Natural killer cell treated with Interleukin-12 subunit alpha and Interleukin-12 subunit beta and Interleukin-15 and Interleukin-18, amount 100 ng/mL, for 72 hours (primary cell): ENCODE data around the gene NSL1. TPM values are rescaled to one million over a fixed set of nuclear protein-coding genes. Genes with fewer than 3 reads are reported as not detected.
A peak's percentile ranks its signal among the peaks of the same experiment; 100 is the strongest.

ENCODE experiments used
- ATAC-seq, 2 donors: fragments of 150-1000 bp; cut with Tn5 transposase in 1 of 2; sonication (Bioruptor Pico), chemical (Tn5 transposase) in 1 of 2; 2 replicates each; pipeline ENCODE4 v1.10.0; 2021
- DNase-seq: peaks from one replicate; pipeline ENCODE4 v3.0.0; 2022; ENCODE audit warnings: low spot score
- H3K27ac Mint-ChIP-seq, 2 donors: 1 replicate in 1 of 2; 2 replicates in 1 of 2; pipeline ENCODE4 v1.8.0; 2022; ENCODE audit warnings: mixed read lengths in 2 of 2, mild to moderate bottlenecking in 1 of 2, moderate library complexity in 1 of 2
- H3K27me3 Mint-ChIP-seq, 2 donors: 1 replicate in 1 of 2; 2 replicates in 1 of 2; pipeline ENCODE4 v1.8.0; 2022; ENCODE audit warnings: mixed read lengths in 2 of 2
- H3K36me3 Mint-ChIP-seq: one replicate; pipeline ENCODE4 v1.8.0; 2022; ENCODE audit warnings: mixed read lengths
- H3K4me1 Mint-ChIP-seq, 2 donors: 1 replicate in 1 of 2; 2 replicates in 1 of 2; pipeline ENCODE4 v1.8.0; 2022; ENCODE audit warnings: low read depth in 2 of 2, mixed read lengths in 2 of 2, mild to moderate bottlenecking in 1 of 2
- H3K4me3 Mint-ChIP-seq: one replicate; pipeline ENCODE4 v1.8.0; 2022; ENCODE audit warnings: mixed read lengths
- H3K9me3 Mint-ChIP-seq: 2 replicates; pipeline ENCODE4 v1.8.0; 2022; ENCODE audit warnings: mixed read lengths
- total RNA-seq, 2 donors: library from RNA; stranded (reverse); gene quantifications; one replicate each; pipeline ENCODE4 v1.2.3, GENCODE V29; 2022

Gene NSL1
- total RNA-seq, 2 donors from 2014 or later = 27.7 to 44.7 TPM

GRCh38 chr1:212700223-212700891, 91.2 kb downstream of the NSL1 start:
- peaks cover 39 to 67% of the 10 kb centered on the region in 2 donors for H3K4me1 Mint-ChIP-seq
- ATAC-seq = peak; percentile 58 to 75
- H3K9me3 Mint-ChIP-seq = no peaks in the 10 kb centered on the region
- H3K27me3 Mint-ChIP-seq = peaks cover 25 to 35% of the 10 kb centered on the region in 2 donors
- H3K27ac Mint-ChIP-seq = peak overlapping the region in 1 of 2 donors; percentile 45
- H3K4me3 Mint-ChIP-seq = peak overlapping the region; percentile 83
- peak; percentile 80 for DNase-seq
- peaks cover 24% of the 10 kb centered on the region for H3K36me3 Mint-ChIP-seq

- DNase-seq = peak; percentile 79
- Mint-ChIP-seq H3K4me1 (peaks cover 39 to 67% of the 10 kb centered on the region in 2 donors), H3K9me3 (no peaks in the 10 kb centered on the region), H3K36me3 (peaks cover 24% of the 10 kb centered on the region), H3K27ac (peak within 1 kb of the TSS; percentile 45 to 81), H3K27me3 (peaks cover 26 to 38% of the 10 kb centered on the region in 2 donors), H3K4me3 (peak within 1 kb of the TSS; percentile 83)
- ATAC-seq = peak; percentile 70 to 84
Observed at GRCh38 chr1:212699625-212700222, 91.9 kb downstream of the NSL1 start, which contains the start of gene BATF3. Gene BATF3 (minus strand): TSS chr1:212699840. CDS start chr1:212699762, 78 bp downstream.

GRCh38 chr1:212699104-212699624, 92.4 kb downstream of the NSL1 start:
- H3K27me3 Mint-ChIP-seq = peaks cover 26 to 38% of the 10 kb centered on the region in 2 donors
- peak; percentile 77 to 79 for ATAC-seq

GRCh38 chr1:212698467-212699103, 93.0 kb downstream of the NSL1 start:
- Mint-ChIP-seq H3K36me3 (peaks cover 24% of the 10 kb centered on the region), H3K4me3 (peak overlapping the region; percentile 83), H3K9me3 (no peaks in the 10 kb centered on the region), H3K27ac (peak overlapping the region; percentile 34 to 81), H3K4me1 (peaks cover 39 to 59% of the 10 kb centered on the region in 2 donors), H3K27me3 (peaks cover 31 to 40% of the 10 kb centered on the region in 2 donors)
- ATAC-seq (no peak), DNase-seq (no peak)

More at GRCh38 chr1:212699104-212699624, 92.4 kb downstream of the NSL1 start:
- H3K4me3 Mint-ChIP-seq = peak overlapping the region; percentile 83
- peak; percentile 74 for DNase-seq
- peak overlapping the region; percentile 34 to 81 for H3K27ac Mint-ChIP-seq
- H3K9me3 Mint-ChIP-seq = no peaks in the 10 kb centered on the region
- peaks cover 24% of the 10 kb centered on the region for H3K36me3 Mint-ChIP-seq
- H3K4me1 Mint-ChIP-seq = peaks cover 39 to 64% of the 10 kb centered on the region in 2 donors

GRCh38 chr1:212696721-212697331, 94.8 kb downstream of the NSL1 start:
- ATAC-seq = no peak
- Mint-ChIP-seq H3K4me3 (peak overlapping the region; percentile 83), H3K4me1 (peaks cover 37 to 47% of the 10 kb centered on the region in 2 donors), H3K36me3 (peaks cover 28% of the 10 kb centered on the region), H3K27me3 (peaks cover 36 to 43% of the 10 kb centered on the region in 2 donors), H3K9me3 (no peaks in the 10 kb centered on the region), H3K27ac (peak overlapping the region; percentile 34 to 63)
- DNase-seq = no peak

GRCh38 chr1:212692774-212693644, 98.6 kb downstream of the NSL1 start:
- H3K4me1 Mint-ChIP-seq = peaks cover 25 to 39% of the 10 kb centered on the region in 2 donors
- peaks cover 36 to 43% of the 10 kb centered on the region in 2 donors for H3K27me3 Mint-ChIP-seq
- DNase-seq (no peak), ATAC-seq (no peak)
- peaks cover 32% of the 10 kb centered on the region for H3K36me3 Mint-ChIP-seq
- no peak overlapping the region for H3K27ac Mint-ChIP-seq
- no peaks in the 10 kb centered on the region for H3K9me3 Mint-ChIP-seq
- H3K4me3 Mint-ChIP-seq = no peak overlapping the region

GRCh38 chr1:212691561-212692071, 100.0 kb downstream of the NSL1 start:
- Mint-ChIP-seq H3K27me3 (peaks cover 30 to 33% of the 10 kb centered on the region in 2 donors), H3K36me3 (peaks cover 33% of the 10 kb centered on the region), H3K4me1 (peaks cover 21 to 36% of the 10 kb centered on the region in 2 donors), H3K9me3 (no peaks in the 10 kb centered on the region), H3K27ac (peak overlapping the region in 1 of 2 donors; percentile 66), H3K4me3 (peak overlapping the region; percentile 77)
- DNase-seq = no peak
- ATAC-seq = peak; percentile 87 to 92

- ATAC-seq = no peak
- H3K27me3 Mint-ChIP-seq = peaks cover 26 to 30% of the 10 kb centered on the region in 2 donors
- H3K4me1 Mint-ChIP-seq = peaks cover 17 to 32% of the 10 kb centered on the region in 2 donors
- H3K36me3 Mint-ChIP-seq = peaks cover 27% of the 10 kb centered on the region
- peak overlapping the region in 1 of 2 donors; percentile 66 for H3K27ac Mint-ChIP-seq
- H3K4me3 Mint-ChIP-seq = peak overlapping the region; percentile 77
- H3K9me3 Mint-ChIP-seq = no peaks in the 10 kb centered on the region
- DNase-seq = no peak
Observed at GRCh38 chr1:212690816-212691403, 100.7 kb downstream of the NSL1 start.

GRCh38 chr1:212689758-212690529, 101.6 kb downstream of the NSL1 start:
- Mint-ChIP-seq H3K4me1 (peaks cover 20 to 31% of the 10 kb centered on the region in 2 donors), H3K9me3 (no peaks in the 10 kb centered on the region), H3K36me3 (peaks cover 26% of the 10 kb centered on the region), H3K4me3 (no peak overlapping the region), H3K27ac (no peak overlapping the region), H3K27me3 (peaks cover 24 to 29% of the 10 kb centered on the region in 2 donors)
- DNase-seq (no peak), ATAC-seq (no peak)

- no peak overlapping the region for H3K4me3 Mint-ChIP-seq
- DNase-seq (no peak), ATAC-seq (no peak)
- H3K27ac Mint-ChIP-seq = no peak overlapping the region
- H3K4me1 Mint-ChIP-seq = peaks cover 21 to 35% of the 10 kb centered on the region in 2 donors
- H3K9me3 Mint-ChIP-seq = no peaks in the 10 kb centered on the region
- H3K36me3 Mint-ChIP-seq = peaks cover 26% of the 10 kb centered on the region
- H3K27me3 Mint-ChIP-seq = peaks cover 25 to 29% of the 10 kb centered on the region in 2 donors
Observed at GRCh38 chr1:212689196-212689725, 102.3 kb downstream of the NSL1 start.

GRCh38 chr1:212688341-212689047, 103.1 kb downstream of the NSL1 start:
- Mint-ChIP-seq H3K4me3 (no peak overlapping the region), H3K27ac (no peak overlapping the region), H3K4me1 (peaks cover 28 to 43% of the 10 kb centered on the region in 2 donors), H3K36me3 (peaks cover 32% of the 10 kb centered on the region), H3K27me3 (peaks cover 27 to 32% of the 10 kb centered on the region in 2 donors), H3K9me3 (peaks cover 3% of the 10 kb centered on the region)
- ATAC-seq (no peak), DNase-seq (no peak)
